Measurements from ENCODE around the gene ID3.

- no peak for TF ChIP-seq EZH2phosphoT487 (IDR thresholded peaks at IDR 0.05; ENCODE audit: insufficient read depth, low read depth)
- no peak for TF ChIP-seq EZH2 (IDR thresholded peaks at IDR 0.05; ENCODE audit: insufficient read depth, poor library complexity, severe bottlenecking)
These were observed 37.4 kb upstream of the ID3 start for GRCh38 chr1:23596382-23597358.
